Urinary bladder (tissue), 4 donors: Measurements from ENCODE around the gene STIM1. TPM values are rescaled to one million over a fixed set of nuclear protein-coding genes. Genes with fewer than 3 reads are reported as not detected.
"Not testable (repeated sequence)": the region's sequence is repeated elsewhere in the genome, so short reads cannot be mapped to it uniquely, and the experiment has no call there.

ENCODE experiments used
- DNase-seq: peaks from one replicate; pipeline ENCODE4 v3.0.0-alpha.2; 2015; ENCODE audit errors: extremely low spot score
- H3K27ac ChIP-seq: one replicate; pipeline ENCODE4 v1.5.1; 2013; ENCODE audit warnings: low read depth, mild to moderate bottlenecking, moderate library complexity
- H3K36me3 ChIP-seq: one replicate; pipeline ENCODE4 v1.6.1; 2013; ENCODE audit warnings: mild to moderate bottlenecking, moderate library complexity; ENCODE audit not compliant: insufficient read depth
- H3K4me1 ChIP-seq: one replicate; pipeline ENCODE4 v1.6.1; 2013; ENCODE audit warnings: mild to moderate bottlenecking, moderate library complexity; ENCODE audit not compliant: insufficient read depth
- H3K4me3 ChIP-seq: one replicate; pipeline ENCODE4 v1.5.1; 2013; ENCODE audit warnings: low read depth, low read length
- WGBS: extraction: QIAGEN DNeasy Blood & Tissue Kit; methylation state at CpG from one replicate; pipeline ENCODE4 v1.1.7; 2013; 5-methylcytosine and 5-hydroxymethylcytosine counted together
- polyA plus RNA-seq: library from polyadenylated mRNA; stranded (reverse); fragments of 200-250 nt; gene quantifications from one replicate; pipeline ENCODE4 v1.2.3, GENCODE V29; 2013
- total RNA-seq: library from RNA; depleted of rRNA; stranded (reverse); fragments of >200 nt; gene quantifications from one replicate; pipeline ENCODE4 v1.2.3, GENCODE V29; 2014
- donor health status: healthy with polysubstance abuse.
- donor health status: healthy.

The STIM1 gene
- total and polyA plus RNA-seq, 2 donors = 41.8 to 61.0 TPM

DNA sequence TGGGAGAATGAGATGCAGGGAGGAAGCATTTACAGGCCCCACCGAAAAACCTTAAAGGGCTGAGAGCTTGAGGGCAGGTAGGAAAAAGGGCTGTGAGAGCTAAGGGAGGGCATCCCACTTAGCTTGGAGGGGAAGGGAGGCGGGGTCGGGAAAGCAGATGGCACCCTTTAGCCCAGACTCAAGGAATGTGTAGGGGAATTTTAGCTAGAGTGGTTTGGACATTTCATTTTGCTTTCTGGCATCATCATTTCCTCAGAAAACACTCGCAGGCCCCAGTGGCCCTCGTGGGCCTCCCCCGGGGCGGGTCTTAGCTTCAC is 846 bp upstream of the STIM1 start:
- H3K27ac ChIP-seq = peak overlapping the region; percentile 51
- WGBS = 20% methylated on average over 7 of the region's 7 CpGs

GRCh38 chr11:3855808-3856491 is 486 bp downstream of the STIM1 start:
- no peaks in the 10 kb centered on the region for H3K36me3 ChIP-seq
- peak overlapping the region; percentile 78 for H3K27ac ChIP-seq
- WGBS = 3% methylated on average over 40 of the region's 40 CpGs
- peaks cover 5% of the 10 kb centered on the region for H3K4me1 ChIP-seq
- DNase-seq = no peak
- H3K4me3 ChIP-seq = peak overlapping the region; percentile 87

More for the DNA sequence above, 846 bp upstream of the STIM1 start:
- Histone ChIP-seq H3K4me1 (peaks cover 5% of the 10 kb centered on the region), H3K4me3 (no peak overlapping the region), H3K36me3 (no peaks in the 10 kb centered on the region)
- DNase-seq = no peak

DNA sequence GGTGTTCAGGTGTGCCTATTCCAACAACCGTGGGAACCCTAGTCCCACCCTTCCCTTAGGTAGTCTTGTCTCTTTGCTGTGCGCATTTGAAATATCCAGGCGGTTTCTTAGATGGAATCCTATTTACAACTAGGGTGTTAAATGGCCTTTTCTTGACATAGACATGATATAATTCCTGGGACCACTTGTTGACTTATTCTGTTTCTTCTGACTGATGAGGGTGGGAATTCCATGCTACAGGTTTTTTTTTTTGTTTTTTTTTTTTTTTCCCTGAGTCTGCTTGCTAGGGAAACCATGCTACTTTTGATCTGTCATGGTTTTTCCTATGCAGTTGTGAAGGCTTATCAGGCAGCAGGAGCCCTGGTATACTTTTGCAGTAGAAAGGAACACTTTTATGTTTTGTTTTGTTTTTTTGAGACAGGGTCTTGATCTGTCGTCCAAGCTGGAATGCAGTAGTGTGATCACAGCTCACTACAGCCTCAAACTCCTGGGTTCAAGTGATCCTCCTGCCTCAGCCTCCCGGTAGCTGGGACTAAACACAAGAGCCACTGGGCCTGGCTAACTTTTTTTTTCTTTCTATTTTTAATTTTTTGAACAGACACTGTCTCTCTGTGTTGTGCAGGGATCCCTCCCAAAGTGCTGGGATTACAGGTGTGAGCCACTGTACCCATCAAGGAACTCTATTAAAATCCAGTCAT is 1.5 kb downstream of the STIM1 start:
- Histone ChIP-seq H3K4me3 (peak overlapping the region; percentile 87), H3K27ac (no peak overlapping the region), H3K36me3 (no peaks in the 10 kb centered on the region), H3K4me1 (peaks cover 5% of the 10 kb centered on the region)
- WGBS = 57% methylated on average over 5 of the region's 5 CpGs
- no peak for DNase-seq

GRCh38 chr11:3857628-3858027 is 2.2 kb downstream of the STIM1 start:
- H3K4me1 ChIP-seq = peaks cover 5% of the 10 kb centered on the region
- no peak overlapping the region for H3K27ac ChIP-seq

GRCh38 chr11:3859373-3859881 is 4.0 kb downstream of the STIM1 start:
- 53% methylated on average over 4 of the region's 4 CpGs for WGBS
- Histone ChIP-seq H3K4me1 (peaks cover 5% of the 10 kb centered on the region), H3K27ac (no peak overlapping the region), H3K4me3 (no peak overlapping the region), H3K36me3 (no peaks in the 10 kb centered on the region)
- no peak for DNase-seq

More at GRCh38 chr11:3857628-3858027, 2.2 kb downstream of the STIM1 start:
- no peaks in the 10 kb centered on the region for H3K36me3 ChIP-seq
- no peak overlapping the region for H3K4me3 ChIP-seq
- DNase-seq = no peak

- H3K27ac ChIP-seq = no peak overlapping the region
- DNase-seq = no peak
- WGBS = 92% methylated on average over 2 of the region's 2 CpGs
- H3K36me3 ChIP-seq = no peaks in the 10 kb centered on the region
- no peak overlapping the region for H3K4me3 ChIP-seq
- H3K4me1 ChIP-seq = peaks cover 5% of the 10 kb centered on the region
Observed at GRCh38 chr11:3860375-3860774, 4.9 kb downstream of the STIM1 start.

GRCh38 chr11:3860898-3861393 is 5.5 kb downstream of the STIM1 start:
- H3K27ac ChIP-seq = not testable (repeated sequence)

GRCh38 chr11:3861683-3862082 is 6.2 kb downstream of the STIM1 start:
- H3K27ac ChIP-seq = no peak overlapping the region
- H3K36me3 ChIP-seq = no peaks in the 10 kb centered on the region
- peaks cover 5% of the 10 kb centered on the region for H3K4me1 ChIP-seq
- no peak for DNase-seq
- 38% methylated on average over 1 of the region's 1 CpG for WGBS
- H3K4me3 ChIP-seq = no peak overlapping the region

More at GRCh38 chr11:3860898-3861393, 5.5 kb downstream of the STIM1 start:
- DNase-seq, H3K4me1 ChIP-seq, H3K36me3 ChIP-seq, H3K4me3 ChIP-seq: not testable (repeated sequence)
- WGBS = 81% methylated on average over 4 of the region's 4 CpGs

GRCh38 chr11:3865388-3866193 is 10.1 kb downstream of the STIM1 start:
- no peaks in the 10 kb centered on the region for H3K4me1 ChIP-seq

GRCh38 chr11:3866206-3866605 is 10.7 kb downstream of the STIM1 start:
- no peak for DNase-seq
- Histone ChIP-seq H3K4me3 (no peak overlapping the region), H3K36me3 (no peaks in the 10 kb centered on the region), H3K4me1 (no peaks in the 10 kb centered on the region), H3K27ac (no peak overlapping the region)
- WGBS = 80% methylated on average over 5 of the region's 5 CpGs

More at GRCh38 chr11:3865388-3866193, 10.1 kb downstream of the STIM1 start:
- Histone ChIP-seq H3K4me3 (no peak overlapping the region), H3K27ac (no peak overlapping the region), H3K36me3 (no peaks in the 10 kb centered on the region)
- DNase-seq = peak; percentile 35
- WGBS = 33% methylated on average over 3 of the region's 3 CpGs

DNA sequence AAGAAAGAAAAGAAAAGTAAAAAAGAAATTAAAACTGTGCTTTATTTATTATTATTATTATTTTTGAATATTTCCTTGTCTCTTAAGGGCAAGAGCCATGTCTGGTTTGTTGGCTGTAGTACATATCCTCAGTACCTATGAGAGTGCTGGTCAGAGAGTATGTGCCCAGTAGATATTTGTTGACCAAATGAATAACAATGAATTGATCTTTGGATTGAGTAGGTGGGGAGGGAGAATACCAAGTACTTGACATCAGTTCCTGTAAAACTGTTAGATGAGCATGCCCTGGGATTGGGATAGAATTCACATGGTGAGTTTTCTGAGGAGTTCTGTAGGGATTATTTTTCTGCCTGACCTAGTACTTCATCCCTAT is 11.4 kb downstream of the STIM1 start:
- H3K27ac ChIP-seq = no peak overlapping the region
- no peak for DNase-seq

GRCh38 chr11:3867209-3868091 is 12.0 kb downstream of the STIM1 start:
- WGBS = 32% methylated on average over 6 of the region's 6 CpGs
- Histone ChIP-seq H3K4me3 (no peak overlapping the region), H3K27ac (no peak overlapping the region), H3K36me3 (no peaks in the 10 kb centered on the region), H3K4me1 (no peaks in the 10 kb centered on the region)
- no peak for DNase-seq

More for the DNA sequence above, 11.4 kb downstream of the STIM1 start:
- no peaks in the 10 kb centered on the region for H3K36me3 ChIP-seq
- H3K4me3 ChIP-seq = no peak overlapping the region
- H3K4me1 ChIP-seq = no peaks in the 10 kb centered on the region
